B cell (primary cell): ENCODE results near the gene POLE. TPM values are rescaled to one million over a fixed set of nuclear protein-coding genes. Genes with fewer than 3 reads are reported as not detected.

Source experiments
- ATAC-seq: fragments of 200-7000 bp; cut with Tn5 transposase; one replicate; pipeline ENCODE4 v1.10.0; 2021; ENCODE audit warnings: low read depth, mild to moderate bottlenecking, moderate number of reproducible peaks, moderate library complexity
- CTCF ChIA-PET: fragments of 350-600 bp; sonication (Branson Sonifier 250); formaldehyde crosslinking; loops from one replicate; lab custom pipeline; 2021; ENCODE audit warnings: antibody characterized with exemption, inconsistent platforms; lab: Charles Lee
- POLR2A ChIA-PET: fragments of 350-600 bp; sonication (Branson Sonifier 250); formaldehyde crosslinking; loops from one replicate; lab custom pipeline; 2021; ENCODE audit warnings: antibody characterized with exemption; lab: Charles Lee
- DNase-seq: peaks from one replicate; pipeline ENCODE4 v3.0.0; 2013
- H2AFZ ChIP-seq: 2 replicates; pipeline ENCODE4 v1.6.1; 2012; ENCODE audit warnings: mild to moderate bottlenecking, low read depth, low read length; ENCODE audit not compliant: insufficient read depth, poor library complexity, severe bottlenecking
- H3K27ac ChIP-seq, 2 donors: 1 replicate in 1 of 2; 2 replicates in 1 of 2; pipeline ENCODE4 v1.5.1; 2012 to 2013; ENCODE audit warnings: low read length in 2 of 2, mild to moderate bottlenecking in 2 of 2, moderate library complexity in 1 of 2
- H3K27me3 ChIP-seq, 4 experiments: fragments of 200-600 bp in 1 of 4; sonication (generic) in 1 of 4; replicated peaks in 1 of 4; 1 replicate in 2 of 4; 2 replicates in 2 of 4; pipeline versions ENCODE4 v1.6.1 to v1.7.0; 2013 to 2016; ENCODE audit warnings: low read length in 3 of 4, mild to moderate bottlenecking in 2 of 4, mixed read lengths in 1 of 4, moderate library complexity in 1 of 4; ENCODE audit not compliant: insufficient read depth in 4 of 4, control insufficient read depth in 3 of 4; ENCODE audit errors: control extremely low read depth in 1 of 4
- H3K36me3 ChIP-seq, 2 experiments: replicated peaks in 1 of 2; 1 replicate in 1 of 2; 2 replicates in 1 of 2; pipeline versions ENCODE4 v1.6.1 to v1.7.1; 2013; ENCODE audit warnings: low read length in 1 of 2; ENCODE audit not compliant: insufficient read depth in 2 of 2, control insufficient read depth in 1 of 2; ENCODE audit errors: control extremely low read depth in 1 of 2, extremely low read depth in 1 of 2
- H3K4me1 ChIP-seq, 2 donors: fragments of 200-600 bp in 1 of 2; sonication (generic) in 1 of 2; 1 replicate in 1 of 2; 2 replicates in 1 of 2; pipeline versions ENCODE4 v1.5.1 to v1.6.1; 2013 to 2017; ENCODE audit warnings: low read length in 2 of 2; ENCODE audit not compliant: control insufficient read depth in 2 of 2, insufficient read depth in 2 of 2
- H3K4me2 ChIP-seq: replicated peaks from 2 replicates; pipeline ENCODE3; 2012; ENCODE audit warnings: mild to moderate bottlenecking, low read depth, low read length; ENCODE audit not compliant: poor library complexity, severe bottlenecking
- H3K4me3 ChIP-seq, 5 experiments: fragments of 200-600 bp in 1 of 5; sonication (generic) in 1 of 5; 1 replicate in 3 of 5; 2 replicates in 2 of 5; pipeline versions ENCODE4 v1.5.1 to v1.7.0; 2011 to 2016; ENCODE audit warnings: low read length in 4 of 5, mild to moderate bottlenecking in 4 of 5, low read depth in 2 of 5, control low read depth in 1 of 5, moderate library complexity in 1 of 5; ENCODE audit not compliant: insufficient read depth in 1 of 5; ENCODE audit errors: control extremely low read depth in 1 of 5, extremely low read depth in 1 of 5
- H3K79me2 ChIP-seq: fragments of 200-600 bp; sonication (generic); one replicate; pipeline ENCODE4 v1.6.0; 2016; ENCODE audit warnings: low read length; ENCODE audit not compliant: control insufficient read depth, insufficient read depth
- H3K9ac ChIP-seq: fragments of 200-600 bp; sonication (generic); 2 replicates; pipeline ENCODE4 v1.6.1; 2017; ENCODE audit warnings: mild to moderate bottlenecking, low read length, moderate library complexity
- H3K9me3 ChIP-seq, 3 donors: one replicate each; pipeline versions ENCODE4 v1.6.1 to v1.7.1; 2013; ENCODE audit warnings: low read length in 2 of 3; ENCODE audit not compliant: control insufficient read depth in 2 of 3, insufficient read depth in 1 of 3; ENCODE audit errors: control extremely low read depth in 1 of 3
- H4K20me1 ChIP-seq: 2 replicates; pipeline ENCODE4 v1.6.0; 2012; ENCODE audit warnings: mild to moderate bottlenecking, low read length; ENCODE audit not compliant: insufficient read depth, control insufficient read depth, poor library complexity, severe bottlenecking
- H3K27ac Mint-ChIP-seq: one replicate; pipeline ENCODE4 v1.8.0; 2021; ENCODE audit warnings: mixed read lengths
- H3K27me3 Mint-ChIP-seq: one replicate; pipeline ENCODE4 v1.8.0; 2021; ENCODE audit warnings: mixed read lengths
- H3K4me1 Mint-ChIP-seq: one replicate; pipeline ENCODE4 v1.8.0; 2021; ENCODE audit warnings: mixed read lengths
- H3K4me3 Mint-ChIP-seq: one replicate; pipeline ENCODE4 v1.8.0; 2021; ENCODE audit warnings: mixed read lengths
- H3K9me3 Mint-ChIP-seq: one replicate; pipeline ENCODE4 v1.8.0; 2022; ENCODE audit warnings: mixed read lengths; ENCODE audit not compliant: insufficient read depth
- EZH2 ChIP-seq: IDR thresholded peaks from 2 replicates; pipeline ENCODE4 v1.6.1; 2012; ENCODE audit warnings: borderline replicate concordance, low read depth, mild to moderate bottlenecking, moderate library complexity, low read length; ENCODE audit not compliant: insufficient read depth, poor library complexity, severe bottlenecking
- WGBS: methylation state at CpG from one replicate; pipeline ENCODE4 v1.1.5; 2013; ENCODE audit warnings: missing lambda C conversion rate; ENCODE audit not compliant: insufficient coverage; 5-methylcytosine and 5-hydroxymethylcytosine counted together
- intact Hi-C: fragments of 100-400 bp; cut with micrococcal nuclease; formaldehyde crosslinking; loops from one replicate; pipeline ENCODE4 v1.10.0; 2022
- polyA plus RNA-seq: library from polyadenylated mRNA; depleted of rRNA; stranded (reverse); fragments of >200 nt; gene quantifications from 2 replicates; pipeline ENCODE4 v1.2.3, GENCODE V29; 2012
- total RNA-seq, 2 donors: library from RNA; stranded (reverse); fragments of 120-200 nt in 1 of 2; gene quantifications; 1 replicate in 1 of 2; 2 replicates in 1 of 2; pipeline versions ENCODE4 v1.2.3 to v1.2.4, GENCODE V29; 2013 to 2022
- TF ChIP-seq, protein P1 (sequence below): fragments of 200-600 bp; IDR thresholded peaks from one replicate; pipeline ENCODE4 v1.8.0; 2022; ENCODE audit warnings: antibody characterized with exemption, mild to moderate bottlenecking

The POLE gene
- total and polyA plus RNA-seq, 2 donors (not counting 1 experiment from before 2014, with no cell fraction given), result 32.0 to 62.0 TPM

DNA sequence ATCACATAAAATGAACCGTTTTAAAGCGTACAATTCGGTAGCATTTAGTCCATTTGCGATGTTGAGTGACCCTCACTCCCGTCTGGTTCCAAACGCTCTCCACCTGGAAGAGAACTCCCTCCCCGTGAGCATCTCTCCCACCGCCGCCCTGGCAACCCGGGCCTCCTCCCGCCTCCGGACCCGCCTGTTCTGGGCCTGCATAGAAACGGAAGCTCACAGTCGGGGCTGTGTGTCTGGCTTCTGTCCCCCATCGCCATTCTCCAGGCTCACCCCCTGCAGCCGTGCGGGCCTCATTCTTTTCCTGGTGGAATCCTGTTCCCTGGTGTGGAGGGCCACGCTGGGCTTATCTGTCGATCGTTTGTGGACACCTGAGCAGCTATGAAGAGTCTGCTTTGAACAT is 94.1 kb downstream of the POLE start:
- no peak for DNase-seq
- 94% methylated on average over 21 of the region's 21 CpGs for WGBS
- Histone ChIP-seq H3K27me3 (peaks cover 0 to 10% (median 1%) of the 10 kb centered on the region in 4 experiments), H3K4me2 (no peak overlapping the region), H3K79me2 (no peaks in the 10 kb centered on the region), H3K36me3 (no peaks in the 10 kb centered on the region), H3K4me1 (peaks cover 6 to 9% of the 10 kb centered on the region in 2 donors), H3K4me3 (no peak overlapping the region), H4K20me1 (peaks cover 5% of the 10 kb centered on the region), H3K27ac (no peak overlapping the region), H2AFZ (no peak overlapping the region), H3K9me3 (peaks cover 0 to 20% (median 0%) of the 10 kb centered on the region in 3 donors), H3K9ac (no peak overlapping the region)
- Mint-ChIP-seq H3K27me3 (peaks cover 6% of the 10 kb centered on the region), H3K4me3 (no peak overlapping the region), H3K9me3 (no peaks in the 10 kb centered on the region), H3K27ac (no peak overlapping the region), H3K4me1 (peaks cover 7% of the 10 kb centered on the region)
- POLR2A ChIA-PET, result no interaction called here
- intact Hi-C loops, result no loop called here
- CTCF ChIA-PET, result no interaction called here
- ATAC-seq, result no peak
- TF ChIP-seq, protein P1, sequence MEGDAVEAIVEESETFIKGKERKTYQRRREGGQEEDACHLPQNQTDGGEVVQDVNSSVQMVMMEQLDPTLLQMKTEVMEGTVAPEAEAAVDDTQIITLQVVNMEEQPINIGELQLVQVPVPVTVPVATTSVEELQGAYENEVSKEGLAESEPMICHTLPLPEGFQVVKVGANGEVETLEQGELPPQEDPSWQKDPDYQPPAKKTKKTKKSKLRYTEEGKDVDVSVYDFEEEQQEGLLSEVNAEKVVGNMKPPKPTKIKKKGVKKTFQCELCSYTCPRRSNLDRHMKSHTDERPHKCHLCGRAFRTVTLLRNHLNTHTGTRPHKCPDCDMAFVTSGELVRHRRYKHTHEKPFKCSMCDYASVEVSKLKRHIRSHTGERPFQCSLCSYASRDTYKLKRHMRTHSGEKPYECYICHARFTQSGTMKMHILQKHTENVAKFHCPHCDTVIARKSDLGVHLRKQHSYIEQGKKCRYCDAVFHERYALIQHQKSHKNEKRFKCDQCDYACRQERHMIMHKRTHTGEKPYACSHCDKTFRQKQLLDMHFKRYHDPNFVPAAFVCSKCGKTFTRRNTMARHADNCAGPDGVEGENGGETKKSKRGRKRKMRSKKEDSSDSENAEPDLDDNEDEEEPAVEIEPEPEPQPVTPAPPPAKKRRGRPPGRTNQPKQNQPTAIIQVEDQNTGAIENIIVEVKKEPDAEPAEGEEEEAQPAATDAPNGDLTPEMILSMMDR, result no peak
- no peak for TF ChIP-seq EZH2

DNA sequence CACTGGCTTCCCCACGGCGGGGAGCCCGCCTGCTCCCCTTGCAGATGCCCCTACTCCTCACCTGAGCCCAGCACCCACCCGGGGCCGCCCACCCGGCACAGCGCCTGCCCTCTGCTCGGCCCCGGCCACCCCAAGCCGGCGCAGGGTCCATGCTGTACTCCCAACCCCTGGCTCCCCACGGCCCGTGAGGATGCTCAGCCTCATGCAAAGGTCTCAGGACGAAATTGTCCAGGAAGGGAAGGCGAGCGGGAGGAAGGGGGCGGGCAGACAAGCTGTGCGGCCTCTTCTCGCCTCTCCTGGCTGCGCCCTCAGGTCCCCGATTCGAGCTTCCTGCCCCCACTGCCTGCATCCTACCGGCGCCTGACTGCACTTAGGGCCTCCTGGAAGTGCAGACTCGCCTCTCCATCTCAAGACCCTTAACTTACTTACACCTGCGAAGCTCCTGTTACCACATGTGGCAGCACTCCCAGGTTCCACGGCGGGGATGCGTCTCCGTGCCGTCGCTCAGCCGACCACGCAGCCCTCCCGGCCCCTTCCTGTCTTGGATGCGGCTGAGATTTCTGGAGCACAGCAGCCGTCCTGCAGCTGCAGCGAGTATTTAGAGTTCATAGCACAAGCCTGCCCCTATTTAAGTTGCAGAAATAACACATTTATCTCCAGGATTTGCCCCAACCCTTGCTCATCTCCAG is 94.7 kb downstream of the POLE start:
- Mint-ChIP-seq H3K4me1 (peaks cover 3% of the 10 kb centered on the region), H3K9me3 (no peaks in the 10 kb centered on the region), H3K27me3 (peaks cover 6% of the 10 kb centered on the region), H3K4me3 (no peak overlapping the region), H3K27ac (no peak overlapping the region)
- TF ChIP-seq, protein P1, result no peak
- TF ChIP-seq EZH2, result no peak
- peaks cover 2% of the 10 kb centered on the region for H4K20me1 ChIP-seq
- H3K4me2 ChIP-seq, result no peak overlapping the region
- ChIA-PET CTCF (no interaction called here), POLR2A (no interaction called here)
- no peak overlapping the region for H3K27ac ChIP-seq
- H3K4me3 ChIP-seq, result no peak overlapping the region
- H3K9ac ChIP-seq, result no peak overlapping the region
- WGBS, result 93% methylated on average over 34 of the region's 38 CpGs
- H2AFZ ChIP-seq, result no peak overlapping the region
- ATAC-seq, result no peak
- H3K9me3 ChIP-seq, result peaks cover 0 to 20% (median 0%) of the 10 kb centered on the region in 3 donors
- H3K36me3 ChIP-seq, result no peaks in the 10 kb centered on the region
- intact Hi-C loops, result no loop called here
- no peak for DNase-seq
- H3K27me3 ChIP-seq, result peaks cover 0 to 8% (median 1%) of the 10 kb centered on the region in 4 experiments
- peaks cover 3 to 5% of the 10 kb centered on the region in 2 donors for H3K4me1 ChIP-seq
- H3K79me2 ChIP-seq, result no peaks in the 10 kb centered on the region
